GM18507 (cell line): ENCODE measurements around the gene GFPT1.

ENCODE experiments used
- DNase-seq: peaks from one replicate; pipeline ENCODE4 v3.0.0; 2011; ENCODE audit warnings: low read depth; ENCODE audit not compliant: insufficient read length; ENCODE audit errors: extremely low spot score
- FAIRE-seq: peaks from 2 replicates; lab custom pipeline; 2011; peaks lifted over from hg19 to GRCh38; lab: Jason Lieb, UNC

The GFPT1 gene

DNA sequence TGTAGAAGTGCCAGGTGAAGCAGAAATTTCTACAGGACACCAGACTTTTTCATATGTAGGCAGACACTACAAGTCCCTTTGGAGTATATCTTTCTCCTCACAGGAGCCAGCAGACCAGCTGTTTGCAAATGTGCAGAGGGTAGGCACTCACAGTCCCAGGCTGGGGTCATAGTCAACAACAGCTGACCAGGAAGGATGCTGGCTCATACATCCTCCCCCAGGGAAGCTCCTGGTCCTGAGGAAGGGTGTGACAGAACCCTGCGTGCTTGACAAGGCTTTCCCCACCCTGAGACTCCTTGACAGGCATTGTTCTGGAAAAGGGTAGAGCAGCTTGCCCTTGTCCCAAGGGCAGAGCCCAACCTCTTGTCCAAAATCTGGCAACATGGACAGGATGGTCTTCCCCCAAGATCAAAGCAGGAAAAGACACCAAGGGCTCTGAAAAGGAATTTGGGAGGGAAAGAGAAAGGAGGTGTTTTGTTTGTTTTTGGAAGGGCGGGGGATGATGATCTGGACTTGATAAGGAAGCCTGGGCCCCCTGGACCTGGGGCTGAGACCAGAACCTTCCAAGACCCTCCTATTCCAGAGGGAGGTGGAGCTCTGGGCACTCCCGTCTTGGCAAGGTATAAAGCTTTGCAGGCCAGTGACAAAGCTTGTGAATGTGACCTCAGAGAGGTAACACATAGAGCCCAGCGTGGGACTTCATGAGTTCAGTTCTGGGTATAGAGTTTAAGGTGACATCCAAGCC is 87.1 kb downstream of the GFPT1 start:
- FAIRE-seq, result no peak

DNA sequence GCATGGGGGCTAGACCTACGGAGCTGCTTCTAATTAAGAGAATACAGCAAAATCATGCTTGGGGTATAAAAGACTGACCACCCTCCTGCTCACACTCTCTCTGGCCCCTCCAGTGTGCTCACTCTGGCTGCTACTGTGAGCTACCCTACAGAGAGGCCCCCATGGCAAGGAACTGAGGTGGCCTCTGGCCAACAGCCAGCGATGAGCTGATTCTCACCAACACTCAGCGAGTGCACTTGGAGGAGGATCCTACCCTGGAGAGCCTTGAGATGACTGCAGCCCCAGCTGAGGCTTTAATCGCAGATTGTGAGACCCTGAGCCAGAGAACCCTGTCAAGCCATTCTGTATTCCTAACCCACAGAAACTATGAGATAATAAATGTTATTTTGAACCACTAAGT is 88.2 kb downstream of the GFPT1 start:
- FAIRE-seq (no peak), DNase-seq (no peak)

More for the DNA sequence above, 87.1 kb downstream of the GFPT1 start:
- DNase-seq, result no peak

DNA sequence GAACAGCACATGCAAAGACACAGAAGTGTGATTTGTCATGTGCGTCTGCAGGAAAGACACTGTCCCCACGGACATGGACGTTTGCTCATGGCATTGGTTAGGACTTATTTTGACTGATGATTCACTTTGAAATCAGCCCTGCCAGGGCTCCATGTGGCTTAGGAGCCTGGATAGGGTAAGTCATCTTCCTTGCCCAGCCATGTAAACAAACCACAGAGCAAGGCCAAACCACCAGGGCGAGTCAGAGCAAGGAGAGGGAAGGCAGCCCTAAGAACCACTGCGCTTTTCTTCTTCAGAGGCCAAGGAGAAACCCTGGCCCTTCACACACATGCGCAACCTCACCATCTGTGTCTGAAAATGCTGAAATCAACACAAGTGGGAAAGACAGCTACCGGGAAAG is 88.8 kb downstream of the GFPT1 start:
- no peak for FAIRE-seq
- no peak for DNase-seq

DNA sequence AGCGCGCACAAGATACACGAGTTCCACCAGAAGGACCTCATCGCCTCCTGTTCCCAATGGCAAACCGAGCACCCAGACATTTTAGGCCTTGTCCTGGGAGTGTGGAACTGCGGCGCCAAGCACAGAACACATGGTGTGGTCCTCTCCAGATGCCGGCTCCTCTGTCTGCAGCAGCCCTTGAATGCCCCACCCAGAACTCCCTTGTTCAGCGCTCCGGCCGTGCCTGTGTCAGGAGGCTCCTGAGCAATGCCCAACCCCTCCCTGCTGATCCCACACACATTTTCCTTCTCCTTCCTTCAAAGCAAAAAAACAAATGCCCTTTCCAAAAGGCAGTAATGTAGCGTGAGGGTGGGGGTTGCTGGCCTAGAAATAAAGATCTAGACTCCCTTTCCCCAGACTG is 89.8 kb downstream of the GFPT1 start:
- no peak for FAIRE-seq
- DNase-seq, result no peak

DNA sequence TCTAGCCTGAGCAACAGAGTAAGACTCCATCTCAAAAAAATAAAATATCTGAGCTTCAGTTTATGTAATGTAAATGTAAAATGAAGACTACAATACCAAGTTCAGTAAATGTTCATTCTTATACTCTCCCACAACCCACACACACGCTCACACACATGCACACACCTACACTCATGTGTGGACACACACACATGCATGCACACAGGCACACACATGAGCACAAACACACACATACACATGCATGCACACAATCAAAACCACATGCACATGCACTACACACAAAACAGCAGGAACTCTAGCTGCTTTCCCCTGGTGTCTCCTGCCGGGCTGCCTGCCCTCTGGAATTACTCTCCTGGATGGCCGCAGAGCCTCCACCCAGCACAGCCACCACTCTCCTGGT is 90.6 kb downstream of the GFPT1 start:
- FAIRE-seq (no peak), DNase-seq (no peak)

DNA sequence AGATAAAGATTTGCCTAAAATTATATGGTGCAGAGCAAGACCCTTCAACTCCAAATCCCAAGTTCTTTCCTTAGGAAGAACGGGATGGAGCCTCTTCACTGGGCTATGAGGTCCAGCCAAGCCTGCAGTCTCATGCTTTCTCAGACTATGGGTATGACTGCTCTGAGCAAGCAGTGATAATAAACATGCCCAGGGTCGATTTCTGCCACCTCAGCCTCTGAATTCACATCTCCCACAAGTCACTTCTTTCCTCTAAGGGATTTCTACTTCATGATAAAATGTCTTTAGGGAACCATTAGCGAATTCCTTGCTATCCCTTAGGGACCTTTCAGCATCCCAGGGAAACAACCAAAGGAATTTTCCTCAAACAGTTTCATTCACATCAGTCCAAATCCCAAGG is 94.8 kb downstream of the GFPT1 start:
- DNase-seq (no peak), FAIRE-seq (no peak)

DNA sequence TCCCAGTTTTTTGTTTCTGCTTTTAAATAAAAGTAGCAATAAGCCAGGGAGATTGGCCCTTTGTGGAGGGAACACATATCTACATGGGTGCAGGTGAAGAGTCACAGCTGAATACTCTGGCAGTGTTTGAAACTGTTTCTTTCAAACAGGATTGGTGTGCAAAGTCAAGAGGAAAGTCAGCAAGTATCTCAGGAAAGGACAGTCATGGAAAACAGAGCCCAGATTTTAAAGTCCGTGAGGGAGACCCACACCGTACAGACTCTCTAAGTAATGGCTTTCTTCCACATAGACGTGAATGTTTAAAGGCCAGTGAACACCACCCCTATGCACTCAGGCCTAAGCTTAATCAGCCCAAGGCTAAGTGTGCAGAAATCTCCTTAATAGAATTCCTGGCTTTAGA is 95.3 kb downstream of the GFPT1 start:
- FAIRE-seq (no peak), DNase-seq (no peak)

DNA sequence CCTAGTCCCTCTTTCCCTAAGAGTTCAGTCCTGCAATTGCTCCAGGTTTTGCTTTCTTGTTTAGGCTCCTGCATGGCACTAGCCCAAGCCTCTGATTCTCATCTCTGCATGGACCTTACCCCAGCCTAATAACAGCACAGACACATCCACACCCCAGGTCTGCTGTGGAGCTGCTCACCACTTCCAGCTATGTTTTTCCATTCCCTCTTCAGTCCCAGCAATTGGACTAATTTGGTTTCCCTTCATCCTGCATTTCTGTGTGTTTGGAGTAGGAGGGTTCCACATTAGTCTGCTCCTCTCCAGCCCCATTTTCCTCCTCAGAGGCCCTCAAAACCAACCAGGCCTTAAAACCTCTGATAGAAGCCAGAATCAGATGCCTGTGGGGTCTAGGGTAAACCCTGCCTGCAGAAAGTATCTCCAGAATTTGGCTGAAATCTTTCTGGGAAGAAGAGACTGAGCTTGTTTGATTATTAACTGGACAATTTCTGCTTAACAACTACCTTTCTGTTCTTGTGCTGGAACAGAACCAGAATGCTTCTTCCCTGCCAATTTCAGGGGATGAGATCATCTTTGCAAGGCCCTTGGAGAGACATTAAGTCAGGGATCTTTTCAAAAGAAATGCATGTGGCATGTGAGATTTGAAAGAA is 95.9 kb downstream of the GFPT1 start:
- no peak for DNase-seq
- FAIRE-seq, result no peak

DNA sequence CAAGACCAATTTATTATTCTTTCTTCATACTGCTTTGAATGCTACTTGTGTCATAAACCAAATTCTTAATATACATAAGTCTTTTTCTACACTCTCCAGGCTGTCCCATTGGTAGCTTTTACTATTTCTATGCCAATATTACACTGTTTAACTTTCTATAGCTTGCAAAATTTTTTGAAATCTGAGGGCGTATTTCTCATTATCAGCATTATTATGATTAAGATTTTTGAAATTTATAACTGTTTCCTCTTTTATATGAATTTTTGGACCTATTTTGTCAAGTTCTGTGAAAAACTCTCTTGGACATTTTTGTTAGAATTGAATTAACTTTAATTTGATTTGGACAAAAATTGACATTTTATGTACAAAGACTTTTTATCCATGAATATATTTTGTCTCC is 98.6 kb downstream of the GFPT1 start:
- no peak for DNase-seq
- FAIRE-seq, result no peak

DNA sequence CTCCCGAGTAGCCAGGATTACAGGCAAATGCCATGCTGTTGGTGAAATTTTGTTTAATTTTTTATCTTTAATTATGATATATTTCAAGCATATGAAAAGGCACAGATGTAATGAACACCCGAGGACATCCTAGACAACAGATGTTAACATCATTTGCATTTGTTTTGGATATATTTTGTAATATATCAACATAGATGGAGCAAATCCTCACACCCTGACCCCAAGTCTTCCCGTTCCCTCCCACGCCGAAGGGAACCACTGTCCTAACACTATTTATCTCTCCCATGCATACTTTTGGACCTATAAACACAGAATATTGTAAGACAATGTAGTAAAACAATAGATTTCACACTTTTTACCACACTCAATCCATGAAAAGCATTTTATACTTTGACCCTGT is 99.5 kb downstream of the GFPT1 start:
- FAIRE-seq (no peak), DNase-seq (no peak)

DNA sequence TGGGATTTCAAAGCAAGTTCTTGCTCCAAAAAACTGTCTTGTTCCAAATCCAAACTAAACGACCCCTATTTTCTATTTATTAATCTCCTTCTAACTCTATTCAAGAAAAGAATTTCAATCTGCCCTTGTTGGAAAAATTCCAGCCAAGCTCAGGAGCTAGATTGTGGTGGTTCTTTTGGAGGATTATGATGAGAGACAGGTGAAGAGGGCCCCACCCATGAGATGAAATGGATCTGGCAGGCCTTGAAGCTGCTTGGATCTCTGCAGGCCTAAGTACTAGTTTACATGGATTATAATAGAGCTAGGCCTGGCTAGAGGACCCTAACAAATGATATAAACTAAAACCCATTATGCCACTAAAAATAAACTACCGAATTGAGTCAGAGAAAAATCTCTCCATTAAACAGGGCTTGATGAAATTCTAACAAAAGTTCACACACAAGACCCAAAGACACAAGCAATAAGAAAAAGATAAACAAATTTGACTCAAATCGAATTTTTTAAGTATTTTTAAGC is 101.6 kb downstream of the GFPT1 start:
- DNase-seq, result no peak
- no peak for FAIRE-seq

DNA sequence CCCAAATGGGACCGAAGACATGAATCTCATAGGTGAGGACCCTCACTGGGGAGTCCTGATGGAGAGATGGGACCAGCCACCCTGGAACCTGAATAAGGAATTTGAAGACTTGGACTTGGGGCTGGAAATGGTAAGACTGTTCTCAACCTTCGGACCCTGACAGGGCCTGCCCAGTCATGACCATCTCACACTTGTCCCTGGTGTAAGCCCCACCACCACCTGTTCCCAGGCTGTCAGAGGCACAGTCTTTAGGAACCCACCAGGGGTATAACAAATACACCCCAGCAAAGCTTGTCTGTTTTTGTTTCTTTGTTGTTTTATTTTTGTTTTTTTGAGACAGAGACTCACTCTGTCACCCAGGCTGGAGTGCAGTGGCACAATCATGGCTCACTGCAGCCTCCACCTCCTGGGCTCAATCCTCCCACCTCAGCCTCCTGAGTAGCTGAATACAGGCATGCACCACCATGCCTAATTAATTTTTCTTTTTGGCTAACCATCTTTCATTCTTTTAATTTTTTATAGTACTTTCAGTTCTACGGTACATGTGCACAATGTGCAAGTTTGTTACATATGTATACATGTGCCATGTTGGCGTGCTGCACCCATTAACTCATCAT is 106.1 kb downstream of the GFPT1 start:
- FAIRE-seq (no peak), DNase-seq (no peak)

DNA sequence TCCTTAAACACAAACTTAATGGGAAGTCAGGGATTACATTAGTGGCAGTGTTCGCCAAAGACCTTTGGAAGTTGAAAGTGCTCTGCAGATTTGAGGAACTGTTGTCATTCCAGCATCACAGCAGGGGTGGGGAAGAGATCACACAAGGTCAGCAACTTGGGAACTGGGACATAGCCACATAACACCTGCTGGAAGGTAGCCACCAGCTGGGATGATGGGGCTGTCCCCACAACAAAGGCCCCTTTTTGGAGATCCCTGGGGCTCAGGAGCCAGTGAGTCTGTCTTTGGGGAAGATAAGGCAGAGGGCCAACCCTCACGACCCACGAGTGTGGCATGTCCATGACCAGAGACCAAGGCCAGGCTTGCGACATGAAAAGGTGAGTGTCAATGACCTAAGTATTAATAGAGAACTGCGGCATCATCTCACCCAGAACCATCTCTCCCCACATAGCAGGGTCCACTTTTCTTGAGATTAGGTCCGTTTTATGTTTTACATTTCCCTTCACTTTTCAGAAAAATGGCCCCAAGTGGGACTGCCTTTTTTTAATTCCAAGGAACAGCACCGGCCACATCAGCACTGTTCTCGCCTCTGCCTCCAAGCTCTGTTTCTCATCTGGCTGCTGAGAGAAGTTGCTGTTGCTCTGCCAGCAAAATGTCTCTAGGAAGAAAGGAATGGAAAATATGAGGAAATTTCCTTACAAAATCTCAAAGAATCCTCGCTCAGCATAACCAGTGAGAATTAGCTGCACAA is 106.9 kb downstream of the GFPT1 start:
- DNase-seq, result no peak
- FAIRE-seq, result no peak

DNA sequence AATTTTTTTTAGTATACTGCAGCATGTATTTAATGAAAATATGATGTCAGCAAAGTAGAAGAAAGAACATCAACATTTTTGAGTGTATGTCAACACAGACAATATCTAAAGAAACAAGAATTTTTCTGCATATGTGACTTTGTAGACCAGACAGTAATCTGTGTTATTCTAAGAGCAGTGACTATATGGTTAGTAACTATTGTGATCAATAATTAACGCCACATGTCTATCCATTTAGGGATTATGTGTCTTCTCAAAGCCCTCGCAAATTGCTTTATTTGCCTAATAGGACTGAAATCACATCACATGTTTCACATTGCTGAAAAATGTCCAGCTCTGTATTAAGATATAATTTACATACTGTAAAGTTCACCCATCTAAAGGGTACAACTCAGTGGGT is 107.8 kb downstream of the GFPT1 start:
- DNase-seq (no peak), FAIRE-seq (no peak)

DNA sequence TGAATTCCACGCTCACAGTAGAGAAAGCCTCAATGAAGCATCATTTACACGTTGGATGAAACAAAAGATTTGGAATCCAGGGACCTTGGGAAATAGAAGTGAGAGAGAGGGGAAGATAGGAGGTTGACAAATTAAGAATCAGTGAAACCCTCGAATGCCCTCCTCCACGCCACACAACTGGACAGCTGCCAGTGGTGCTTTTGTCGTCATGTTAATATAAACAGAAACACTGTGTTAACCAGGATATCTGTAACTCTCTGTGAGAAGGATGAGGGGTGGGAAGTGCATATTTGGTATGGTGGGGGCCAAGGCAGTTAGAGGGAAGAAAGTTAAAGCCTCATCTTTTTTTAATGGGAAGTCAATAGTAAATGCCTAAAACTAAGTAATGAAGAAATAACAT is 108.7 kb downstream of the GFPT1 start:
- FAIRE-seq (no peak), DNase-seq (no peak)

DNA sequence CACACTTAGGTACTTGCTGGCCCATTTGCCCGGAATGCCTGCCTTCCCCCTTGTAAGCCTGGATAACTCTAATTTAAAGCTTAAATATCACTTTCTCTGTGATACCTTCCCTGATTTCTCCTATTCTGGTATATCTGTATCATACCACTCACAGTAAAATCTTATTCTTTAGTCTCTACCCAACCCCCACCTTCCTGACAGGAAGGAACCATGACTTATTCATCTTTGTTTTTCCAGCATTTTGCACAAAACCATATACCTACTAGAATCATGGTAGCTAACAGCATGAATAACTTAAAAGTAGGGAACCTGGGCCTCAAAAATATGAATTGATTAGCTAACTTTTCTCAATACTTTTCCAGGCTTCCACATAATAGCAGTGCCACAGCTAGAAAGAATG is 111.5 kb downstream of the GFPT1 start:
- no peak for FAIRE-seq
- no peak for DNase-seq

DNA sequence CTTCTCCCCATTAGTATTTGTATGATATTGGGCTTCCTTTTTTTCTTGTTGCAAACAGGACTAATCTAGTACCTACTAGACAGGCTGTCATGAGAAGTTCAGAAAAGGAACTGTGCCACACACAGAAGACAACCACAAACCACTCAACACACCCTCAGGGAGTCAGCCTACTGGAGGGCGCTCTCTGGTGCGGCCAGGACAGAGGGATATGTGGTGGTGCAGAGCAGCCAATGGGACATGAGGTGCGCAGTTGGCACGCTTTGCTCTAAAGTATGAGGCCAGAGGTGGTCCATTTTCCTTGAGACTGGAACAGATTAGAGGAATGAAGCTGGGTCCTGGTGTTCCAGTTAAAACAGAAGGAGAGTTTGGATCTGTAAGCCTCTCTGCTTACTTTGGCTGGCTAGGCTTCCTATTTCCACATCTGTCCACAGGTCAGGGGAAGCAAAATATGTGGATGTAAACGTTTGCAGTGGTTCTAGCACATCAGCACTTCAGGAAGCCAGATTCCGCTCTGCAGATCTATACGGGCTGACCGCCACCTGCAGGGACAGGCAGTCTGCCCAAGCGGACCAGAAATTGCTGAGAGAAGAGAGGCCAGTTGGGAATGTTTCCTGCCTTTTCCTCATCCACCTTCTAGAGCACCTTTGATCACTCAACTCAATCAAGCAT is 114.1 kb downstream of the GFPT1 start:
- DNase-seq (no peak), FAIRE-seq (no peak)

DNA sequence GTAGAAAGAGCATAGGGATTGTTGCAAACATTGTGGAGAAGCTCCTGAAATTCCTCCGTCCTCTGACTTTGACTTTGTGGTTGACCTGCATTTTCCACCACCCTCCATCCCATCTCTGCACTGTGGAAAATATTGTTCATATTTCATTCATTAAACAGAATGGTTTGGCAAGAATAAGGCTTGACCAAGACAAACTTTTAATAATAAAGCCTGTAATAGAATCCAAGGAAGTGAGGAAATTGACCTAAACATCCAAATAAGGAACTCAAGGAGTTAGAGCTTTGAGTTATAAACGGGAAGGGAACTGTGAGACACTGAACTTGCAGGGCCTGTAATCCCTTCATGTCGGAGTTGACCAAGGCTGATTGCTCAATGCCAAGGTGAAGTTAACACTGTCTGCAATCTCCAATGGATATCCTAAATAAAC is 115.2 kb downstream of the GFPT1 start:
- no peak for FAIRE-seq
- DNase-seq, result no peak
